T-helper 17 cell (primary cell): Measurements from ENCODE around the gene EMC10. TPM values are rescaled to one million over a fixed set of nuclear protein-coding genes. Genes with fewer than 3 reads are reported as not detected.

ENCODE experiments used
- ATAC-seq: fragments of 150-1000 bp; cut with Tn5 transposase; 2 replicates; pipeline ENCODE4 v1.10.0; 2021; ENCODE audit warnings: mild to moderate bottlenecking, moderate library complexity
- DNase-seq, 3 donors: peaks; one replicate each; pipeline versions ENCODE4 v3.0.0 to v3.0.0-alpha.2; 2020 to 2021
- H3K9me3 ChIP-seq: one replicate; pipeline ENCODE4 v1.7.0; 2013; ENCODE audit warnings: low read length, mild to moderate bottlenecking; ENCODE audit not compliant: control insufficient read depth, poor library complexity, severe bottlenecking
- H3K27ac Mint-ChIP-seq: one replicate; pipeline ENCODE4 v1.8.0; 2022; ENCODE audit warnings: mild to moderate bottlenecking, moderate library complexity, mixed read lengths
- H3K27me3 Mint-ChIP-seq: one replicate; pipeline ENCODE4 v1.8.0; 2022; ENCODE audit warnings: mixed read lengths
- H3K36me3 Mint-ChIP-seq: one replicate; pipeline ENCODE4 v1.8.0; 2022; ENCODE audit warnings: low read depth, mixed read lengths
- H3K4me1 Mint-ChIP-seq: one replicate; pipeline ENCODE4 v1.8.0; 2022; ENCODE audit warnings: mild to moderate bottlenecking, mixed read lengths
- H3K4me3 Mint-ChIP-seq: one replicate; pipeline ENCODE4 v1.8.0; 2022; ENCODE audit warnings: mild to moderate bottlenecking, moderate library complexity, mixed read lengths
- total RNA-seq, 4 donors: library from RNA in 2 of 4; stranded (reverse) in 2 of 4; gene quantifications; one replicate each; pipeline ENCODE4 v1.2.3 and lab custom pipeline; 2022 to 2026

EMC10 gene
- total RNA-seq, 2 donors from 2014 or later: 76.6 to 78.5 TPM

DNA sequence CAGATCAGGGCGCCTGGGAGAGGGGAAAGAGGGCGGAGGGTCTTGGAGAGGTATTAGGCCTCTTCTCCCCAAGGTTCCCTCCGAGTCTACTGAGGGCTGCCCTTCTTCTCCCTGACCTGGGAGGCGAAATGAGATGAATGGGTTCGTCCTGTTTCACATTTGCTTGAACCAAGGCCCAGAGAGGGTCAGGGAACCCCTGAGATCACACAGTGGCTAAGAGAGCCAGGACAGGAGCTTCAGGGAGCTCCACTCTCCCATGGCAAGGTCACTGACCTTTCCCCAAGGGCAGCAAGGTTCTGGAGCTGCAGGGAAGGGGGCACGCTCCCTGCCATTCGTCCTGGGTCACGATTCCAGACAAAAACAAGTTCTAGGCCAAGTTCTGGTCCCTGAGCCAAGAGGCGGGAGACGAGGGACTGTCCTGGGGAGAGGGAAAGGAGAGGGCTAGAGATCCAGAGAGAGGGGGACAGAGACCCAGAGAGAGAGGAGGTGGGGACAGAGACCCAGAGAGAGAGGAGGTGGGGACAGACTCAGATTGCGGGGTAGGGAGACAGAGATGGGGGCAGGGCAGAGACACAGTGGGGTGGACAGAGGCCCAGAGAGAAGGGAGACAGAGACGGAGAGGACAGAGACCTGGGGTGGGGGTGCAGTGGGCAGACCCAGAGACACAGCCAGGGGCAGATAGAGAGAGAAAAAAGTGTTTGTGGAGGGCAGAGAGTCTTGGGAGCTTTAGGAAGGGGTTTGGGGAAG lies 36.9 kb downstream of the EMC10 start:
- Mint-ChIP-seq H3K27me3 (no peaks in the 10 kb centered on the region), H3K36me3 (peaks cover 5% of the 10 kb centered on the region), H3K4me3 (no peak overlapping the region), H3K4me1 (peaks cover 20% of the 10 kb centered on the region), H3K27ac (peak overlapping the region; percentile 27)
- no peaks in the 10 kb centered on the region for H3K9me3 ChIP-seq
- no peak for ATAC-seq
- DNase-seq: no peak

- Mint-ChIP-seq H3K4me1 (peaks cover 16% of the 10 kb centered on the region), H3K27me3 (no peaks in the 10 kb centered on the region), H3K36me3 (peaks cover 2% of the 10 kb centered on the region), H3K27ac (peak within 1 kb of the TSS; percentile 27), H3K4me3 (no peak within 1 kb of the TSS)
- ATAC-seq: no peak
- no peak for DNase-seq
- no peaks in the 10 kb centered on the region for H3K9me3 ChIP-seq
Measured at GRCh38 chr19:50513746-50514345, 37.5 kb downstream of the EMC10 start, which contains the start of gene ASPDH. Gene ASPDH (minus strand): TSS chr19:50513913. CDS start chr19:50513823, 90 bp downstream.

DNA sequence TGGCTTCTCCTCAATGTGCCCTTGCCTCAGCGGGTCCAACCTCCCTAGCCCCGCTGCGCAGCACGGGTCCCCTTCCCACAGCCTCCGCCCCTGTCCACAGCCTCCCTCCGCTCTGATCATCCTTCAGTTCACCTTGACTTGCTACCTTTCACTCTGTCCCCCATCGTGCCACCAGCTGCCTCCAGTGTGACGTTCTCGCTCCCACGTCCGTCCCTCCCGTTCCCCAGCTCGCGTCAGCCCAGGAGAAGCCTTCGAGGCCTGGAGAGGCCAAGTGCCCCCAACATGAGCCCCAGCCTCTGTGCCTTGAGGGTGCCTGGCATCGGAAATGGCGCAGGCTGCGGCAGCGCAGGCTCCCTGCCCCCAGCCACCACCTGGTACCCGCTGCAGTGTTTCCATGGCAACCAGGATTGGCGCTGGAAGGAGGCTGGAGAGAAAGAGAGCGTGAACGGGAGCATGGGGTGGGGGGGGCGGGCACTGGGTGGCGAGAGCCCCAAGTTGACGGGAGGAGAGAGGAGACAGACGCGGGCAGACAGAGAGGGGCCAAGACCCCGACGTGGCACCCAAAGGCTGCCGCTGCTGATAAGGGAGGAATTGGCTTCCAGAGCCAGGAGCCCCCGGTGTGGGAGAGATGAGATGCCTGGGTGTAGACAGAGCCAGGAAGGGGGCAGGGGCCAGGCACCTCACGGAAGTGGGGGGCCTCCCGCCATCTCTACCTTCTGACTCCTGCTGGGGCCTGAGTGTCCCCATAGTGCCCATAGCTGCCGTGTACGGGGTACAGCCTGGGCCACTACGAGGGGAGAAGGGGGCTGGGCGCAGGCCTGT lies 38.2 kb downstream of the EMC10 start:
- no peak overlapping the region for H3K27ac Mint-ChIP-seq
- DNase-seq: no peak
- H3K4me1 Mint-ChIP-seq: peaks cover 15% of the 10 kb centered on the region
- peaks cover 2% of the 10 kb centered on the region for H3K36me3 Mint-ChIP-seq
- no peak for ATAC-seq
- no peak overlapping the region for H3K4me3 Mint-ChIP-seq
- no peaks in the 10 kb centered on the region for H3K27me3 Mint-ChIP-seq
- no peaks in the 10 kb centered on the region for H3K9me3 ChIP-seq

DNA sequence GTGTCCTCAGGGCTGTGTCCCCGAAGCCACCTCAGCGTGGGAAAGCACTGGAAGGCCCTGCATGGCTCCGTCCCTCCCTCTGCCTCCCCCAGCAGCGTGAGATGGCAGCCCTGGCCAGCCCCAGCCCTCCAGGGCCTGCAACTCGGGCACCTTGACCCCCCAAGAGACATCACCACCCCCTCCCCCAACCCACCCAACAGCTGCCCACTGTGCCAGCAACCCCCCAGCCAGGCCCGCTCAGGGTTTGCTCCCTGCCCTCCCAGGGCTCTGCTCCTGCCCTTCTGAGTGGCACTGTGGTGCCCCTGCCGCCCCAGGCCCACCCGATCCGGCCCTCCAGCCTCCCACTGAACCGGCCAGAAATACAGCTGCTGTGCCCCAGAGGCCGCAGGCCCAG lies 38.9 kb downstream of the EMC10 start:
- Mint-ChIP-seq H3K27ac (no peak overlapping the region), H3K4me3 (no peak overlapping the region), H3K4me1 (peaks cover 15% of the 10 kb centered on the region), H3K36me3 (peaks cover 2% of the 10 kb centered on the region), H3K27me3 (no peaks in the 10 kb centered on the region)
- ATAC-seq: no peak
- peak in 1 of 3 donors; percentile 7 for DNase-seq
- H3K9me3 ChIP-seq: no peaks in the 10 kb centered on the region

GRCh38 chr19:50516456-50516855 lies 40.1 kb downstream of the EMC10 start:
- no peaks in the 10 kb centered on the region for H3K9me3 ChIP-seq
- H3K27ac Mint-ChIP-seq: no peak overlapping the region
- peaks cover 8% of the 10 kb centered on the region for H3K4me1 Mint-ChIP-seq
- no peak for DNase-seq
- ATAC-seq: no peak
- no peaks in the 10 kb centered on the region for H3K27me3 Mint-ChIP-seq
- H3K4me3 Mint-ChIP-seq: no peak overlapping the region
- H3K36me3 Mint-ChIP-seq: peaks cover under 1% of the 10 kb centered on the region

GRCh38 chr19:50516964-50517703 lies 40.8 kb downstream of the EMC10 start:
- no peak for DNase-seq
- H3K4me1 Mint-ChIP-seq: peaks cover 4% of the 10 kb centered on the region
- no peak overlapping the region for H3K4me3 Mint-ChIP-seq
- H3K27me3 Mint-ChIP-seq: no peaks in the 10 kb centered on the region
- no peak for ATAC-seq
- H3K36me3 Mint-ChIP-seq: no peaks in the 10 kb centered on the region
- H3K27ac Mint-ChIP-seq: no peak overlapping the region
- no peaks in the 10 kb centered on the region for H3K9me3 ChIP-seq

DNA sequence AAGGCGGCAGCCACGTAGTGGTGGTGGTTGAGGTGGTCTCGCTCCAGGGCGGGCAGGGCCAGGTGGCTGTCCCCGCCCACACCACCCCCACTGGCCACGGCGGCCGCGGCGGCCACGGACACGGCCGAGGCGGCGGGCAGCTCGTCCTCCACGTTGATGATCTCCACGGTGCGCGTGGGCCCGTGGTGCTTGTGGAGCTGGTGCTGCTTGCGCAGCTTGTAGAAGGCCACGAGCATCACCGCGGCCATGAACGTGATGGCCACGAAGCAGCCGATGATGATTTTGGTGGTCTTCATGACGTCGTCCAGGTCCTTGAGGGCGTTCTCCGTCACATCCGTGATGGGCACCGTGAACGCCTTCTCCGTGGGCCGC lies 41.4 kb downstream of the EMC10 start:
- Mint-ChIP-seq H3K36me3 (no peaks in the 10 kb centered on the region), H3K27ac (no peak overlapping the region), H3K4me1 (peaks cover 4% of the 10 kb centered on the region), H3K27me3 (peaks cover under 1% of the 10 kb centered on the region), H3K4me3 (no peak overlapping the region)
- no peaks in the 10 kb centered on the region for H3K9me3 ChIP-seq
- DNase-seq (no peak), ATAC-seq (no peak)

DNA sequence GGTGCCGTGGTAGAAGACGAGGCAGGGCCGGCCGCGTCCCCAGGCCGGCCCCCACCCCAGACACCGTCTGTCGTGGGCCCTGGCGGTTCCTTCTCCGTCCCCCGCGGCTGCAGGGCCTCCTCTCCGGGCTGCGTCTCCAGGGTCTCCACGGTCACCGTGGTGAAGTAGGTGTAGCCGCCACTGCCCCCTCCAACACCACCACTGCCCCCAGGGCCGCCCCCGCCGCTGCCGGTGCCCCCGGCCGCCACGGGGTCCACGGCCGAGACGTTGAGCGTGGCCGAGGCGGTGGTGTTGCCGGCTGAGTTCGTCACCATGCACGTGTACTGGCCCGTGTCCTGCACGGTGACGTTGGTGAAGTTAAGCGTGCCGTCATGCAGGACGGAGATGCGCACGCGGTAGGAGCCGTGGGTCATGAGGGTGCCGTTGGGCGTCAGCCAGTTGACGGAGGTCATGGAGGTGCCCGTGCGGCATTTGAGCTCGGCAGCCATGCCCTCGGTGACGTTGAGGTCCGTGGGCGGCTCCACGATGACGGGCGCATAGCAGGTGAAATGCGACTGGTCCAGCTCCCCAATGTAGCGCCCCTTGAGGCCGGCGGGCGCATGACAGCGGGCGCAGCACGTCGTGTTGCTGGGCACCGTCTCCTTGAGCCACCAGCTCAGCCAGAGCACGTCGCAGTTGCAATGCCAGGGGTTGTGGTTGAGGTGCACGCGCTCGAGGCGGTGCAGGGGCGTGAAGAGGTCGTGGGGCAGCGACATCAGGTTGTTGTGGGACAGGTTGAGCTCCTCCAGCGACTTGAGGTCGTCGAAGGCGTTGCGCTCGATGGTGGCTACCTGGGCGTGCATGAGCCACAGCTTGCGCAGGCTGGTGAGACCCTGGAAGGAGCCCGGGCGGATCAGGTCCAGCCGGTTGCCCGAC lies 42.0 kb downstream of the EMC10 start:
- Mint-ChIP-seq H3K27me3 (peaks cover 4% of the 10 kb centered on the region), H3K4me1 (peaks cover 3% of the 10 kb centered on the region), H3K4me3 (no peak overlapping the region), H3K27ac (no peak overlapping the region), H3K36me3 (no peaks in the 10 kb centered on the region)
- no peaks in the 10 kb centered on the region for H3K9me3 ChIP-seq
- no peak for DNase-seq
- no peak for ATAC-seq

GRCh38 chr19:50519006-50519575 lies 42.8 kb downstream of the EMC10 start:
- Mint-ChIP-seq H3K4me1 (peaks cover 2% of the 10 kb centered on the region), H3K4me3 (no peak overlapping the region), H3K27me3 (peaks cover 4% of the 10 kb centered on the region), H3K27ac (no peak overlapping the region), H3K36me3 (no peaks in the 10 kb centered on the region)
- no peaks in the 10 kb centered on the region for H3K9me3 ChIP-seq
- no peak for DNase-seq
- ATAC-seq: no peak

DNA sequence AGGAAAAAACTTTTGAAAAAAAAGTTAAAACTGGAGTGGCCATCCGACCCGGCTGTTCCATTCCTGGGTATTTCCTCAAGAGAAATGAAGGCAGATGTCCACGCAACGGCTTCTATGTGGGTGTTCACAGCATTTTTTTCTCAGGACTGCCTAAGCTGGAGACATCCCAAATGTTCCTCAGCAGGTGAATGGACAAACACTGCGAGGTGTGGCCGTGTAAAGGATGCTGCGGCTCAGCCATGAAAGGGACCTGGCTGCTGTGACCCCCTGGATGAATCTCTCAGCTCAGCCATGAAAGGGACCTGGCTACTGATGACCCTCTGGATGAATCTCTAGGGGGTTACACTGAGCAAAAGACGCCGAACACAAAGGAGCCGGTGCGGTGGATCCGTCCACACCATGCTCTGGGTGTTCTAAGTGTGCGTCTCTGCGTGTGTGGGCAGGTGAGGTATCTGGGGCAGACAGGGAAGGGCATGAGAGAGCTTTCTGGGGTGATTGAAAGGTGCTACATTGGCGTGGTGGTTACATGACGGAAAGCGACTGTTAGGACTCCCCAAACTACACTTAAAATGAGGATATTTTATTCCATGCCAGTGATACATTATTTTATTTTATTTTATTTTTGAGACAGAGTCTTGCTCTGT lies 44.6 kb downstream of the EMC10 start:
- no peaks in the 10 kb centered on the region for H3K4me1 Mint-ChIP-seq
- ATAC-seq: no peak
- H3K9me3 ChIP-seq: no peaks in the 10 kb centered on the region
- H3K27me3 Mint-ChIP-seq: peaks cover 4% of the 10 kb centered on the region
- H3K4me3 Mint-ChIP-seq: no peak overlapping the region
- DNase-seq: no peak
- no peaks in the 10 kb centered on the region for H3K36me3 Mint-ChIP-seq
- no peak overlapping the region for H3K27ac Mint-ChIP-seq

- no peak overlapping the region for H3K27ac Mint-ChIP-seq
- peaks cover 8% of the 10 kb centered on the region for H3K27me3 Mint-ChIP-seq
- ATAC-seq: no peak
- no peaks in the 10 kb centered on the region for H3K4me1 Mint-ChIP-seq
- H3K9me3 ChIP-seq: no peaks in the 10 kb centered on the region
- no peaks in the 10 kb centered on the region for H3K36me3 Mint-ChIP-seq
- DNase-seq: no peak
- H3K4me3 Mint-ChIP-seq: no peak overlapping the region
Measured at GRCh38 chr19:50522881-50523280, 46.6 kb downstream of the EMC10 start.
